GM18508 (cell line): ENCODE measurements around the gene PEMT.

Source experiments
- ATAC-seq: cut with Tn5 transposase; IDR thresholded peaks from one replicate; pipeline ENCODE4 v1.9.1; 2021; ENCODE audit warnings: moderate number of reproducible peaks; ENCODE audit not compliant: insufficient read depth, unreplicated experiment

PEMT gene

DNA sequence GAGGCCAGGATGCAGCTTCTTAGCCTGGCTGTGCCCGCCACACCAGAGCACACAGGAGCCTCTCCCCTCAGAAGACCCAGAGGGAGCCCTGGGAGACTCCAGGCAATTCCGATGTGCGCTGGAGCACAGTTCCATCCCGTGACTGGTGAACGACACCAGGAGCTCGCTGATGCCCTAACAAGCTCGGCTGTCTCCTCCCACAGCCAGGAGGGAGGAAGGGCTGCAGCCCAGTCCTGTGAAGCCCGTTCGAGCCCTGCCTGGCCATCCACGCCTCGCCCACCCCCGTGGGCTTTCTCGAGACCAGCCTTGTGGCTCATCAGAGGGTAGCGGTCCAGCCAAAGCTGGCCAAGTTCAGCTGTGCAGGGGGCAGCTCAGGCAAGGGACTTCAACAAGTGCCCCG lies 73.5 kb downstream of the PEMT start:
- ATAC-seq = no peak

DNA sequence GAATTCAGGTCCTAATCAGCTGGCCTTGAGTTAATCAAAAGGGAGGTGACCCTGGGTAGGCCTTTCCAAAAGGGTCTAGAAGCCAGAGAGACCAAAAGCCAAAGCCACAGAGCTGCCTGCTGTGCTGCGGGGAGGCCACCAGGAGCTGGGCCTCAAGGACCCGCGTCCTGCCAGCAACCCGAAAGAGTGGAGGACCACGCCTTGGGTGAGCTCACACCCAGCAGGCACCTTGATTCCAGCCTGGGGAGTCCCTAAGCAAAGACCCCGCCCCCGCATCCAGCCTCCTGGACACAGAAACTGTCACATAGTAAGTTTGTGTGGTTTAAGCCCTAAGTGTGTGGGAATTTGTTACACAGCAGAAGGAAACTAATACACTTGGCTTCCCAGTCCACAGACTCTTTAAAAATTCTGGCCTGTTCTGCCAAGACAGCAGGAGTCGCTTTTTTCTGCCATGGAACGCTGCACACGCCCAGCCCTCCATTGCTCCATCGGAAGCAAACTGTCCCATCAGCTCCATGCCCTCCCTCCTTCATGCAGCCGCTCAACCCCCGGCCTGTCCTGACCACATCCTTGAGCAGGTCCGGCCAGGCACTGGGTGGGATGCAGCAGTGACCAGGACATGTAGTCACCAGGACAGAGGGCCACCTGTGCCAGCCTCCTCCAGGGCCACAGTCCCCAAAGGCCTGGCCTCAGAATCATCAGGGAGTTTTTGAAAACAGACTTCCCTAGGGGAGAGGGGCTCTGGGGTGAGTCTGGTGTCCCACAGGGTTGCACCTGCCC lies 74.4 kb downstream of the PEMT start:
- ATAC-seq = no peak

DNA sequence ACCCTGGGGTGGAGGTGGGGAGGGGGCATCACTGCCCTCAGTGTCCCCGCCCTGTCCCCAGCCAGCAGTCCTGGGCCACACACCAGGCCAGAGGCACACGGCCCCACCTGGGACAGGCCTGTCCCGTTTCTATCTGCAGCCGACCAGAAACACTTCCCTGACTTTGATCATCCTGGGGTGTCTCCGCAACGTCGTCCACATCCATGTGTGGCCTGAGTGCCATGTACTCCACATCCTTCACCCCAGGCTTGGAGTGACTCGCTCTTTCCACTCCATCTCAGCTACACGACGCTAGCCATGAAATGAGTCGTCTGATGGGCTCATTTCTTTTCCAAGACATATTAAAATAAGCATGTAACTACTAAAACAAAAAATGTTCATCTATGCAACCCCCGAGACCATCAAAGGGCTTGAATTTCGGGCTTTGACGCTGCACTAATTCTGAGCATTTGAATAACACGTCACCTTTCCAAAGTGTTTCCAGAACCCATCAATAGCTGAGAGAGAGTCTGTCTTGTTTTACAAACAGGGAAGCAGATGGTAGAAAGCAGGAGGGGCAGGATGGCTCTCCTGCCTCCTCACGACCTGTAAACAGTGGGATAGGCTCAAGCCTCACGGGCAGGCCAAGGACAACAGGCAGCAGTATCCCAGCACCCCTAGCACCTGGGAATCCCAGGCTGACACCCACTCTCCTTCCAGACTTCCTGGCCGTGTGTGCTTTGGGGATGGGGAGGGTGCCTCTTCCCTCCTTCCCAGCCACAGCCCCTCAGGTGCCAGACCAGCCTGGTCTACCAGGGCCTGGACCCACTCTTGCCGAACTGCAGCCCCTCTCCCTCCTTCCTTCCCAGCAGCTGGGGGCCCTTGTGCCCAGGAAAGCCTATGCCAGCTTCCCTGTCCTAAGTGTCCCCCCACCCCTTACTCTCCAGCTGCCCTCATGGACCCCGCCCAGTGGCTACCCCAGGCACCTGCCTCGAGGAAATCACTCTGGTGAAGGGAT lies 75.3 kb downstream of the PEMT start:
- no peak for ATAC-seq

DNA sequence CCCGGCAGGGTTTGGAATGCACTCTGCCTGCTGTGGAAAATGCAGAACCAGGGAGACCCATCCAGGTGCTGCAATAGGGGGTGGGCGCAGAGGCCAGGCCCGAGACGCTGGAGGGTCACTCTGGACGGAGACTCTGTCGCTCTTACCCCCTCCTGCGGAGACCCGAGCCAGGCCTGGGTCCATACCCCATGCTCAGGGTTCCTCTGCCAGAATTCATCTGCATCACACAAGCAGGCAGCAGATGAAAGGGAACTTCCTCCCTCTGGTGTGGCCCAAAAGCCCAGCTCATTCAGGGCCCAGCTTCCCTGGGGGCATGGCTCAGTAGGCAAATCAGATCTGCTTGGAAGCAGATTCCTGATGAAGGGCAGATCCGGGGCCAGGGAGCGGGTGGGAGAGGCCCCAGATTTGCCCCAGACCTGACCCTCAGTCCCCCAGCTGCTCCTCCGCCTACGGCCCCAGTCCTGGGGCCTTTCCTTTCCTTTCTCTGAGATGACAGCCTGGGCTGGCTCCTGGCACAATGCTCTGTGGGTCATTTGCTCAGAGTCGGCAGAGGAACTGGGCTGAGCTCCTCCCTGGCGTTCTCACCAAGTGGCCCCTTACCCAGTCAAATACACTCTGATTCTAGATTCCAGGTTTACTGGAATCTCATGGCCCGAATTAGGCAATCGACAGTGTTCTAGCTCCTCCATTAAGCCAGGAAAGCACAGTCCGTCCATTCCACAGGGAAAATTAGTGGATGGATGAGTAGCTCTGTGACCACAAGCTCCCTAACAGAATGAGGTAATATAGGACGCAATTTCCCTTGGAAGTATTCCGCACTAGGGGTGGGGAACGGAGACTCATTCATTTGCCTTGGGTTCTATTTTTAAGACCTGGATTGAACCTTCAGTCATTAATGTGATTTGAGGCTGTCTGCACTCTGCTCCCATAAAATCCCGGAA lies 76.2 kb downstream of the PEMT start:
- ATAC-seq = no peak

DNA sequence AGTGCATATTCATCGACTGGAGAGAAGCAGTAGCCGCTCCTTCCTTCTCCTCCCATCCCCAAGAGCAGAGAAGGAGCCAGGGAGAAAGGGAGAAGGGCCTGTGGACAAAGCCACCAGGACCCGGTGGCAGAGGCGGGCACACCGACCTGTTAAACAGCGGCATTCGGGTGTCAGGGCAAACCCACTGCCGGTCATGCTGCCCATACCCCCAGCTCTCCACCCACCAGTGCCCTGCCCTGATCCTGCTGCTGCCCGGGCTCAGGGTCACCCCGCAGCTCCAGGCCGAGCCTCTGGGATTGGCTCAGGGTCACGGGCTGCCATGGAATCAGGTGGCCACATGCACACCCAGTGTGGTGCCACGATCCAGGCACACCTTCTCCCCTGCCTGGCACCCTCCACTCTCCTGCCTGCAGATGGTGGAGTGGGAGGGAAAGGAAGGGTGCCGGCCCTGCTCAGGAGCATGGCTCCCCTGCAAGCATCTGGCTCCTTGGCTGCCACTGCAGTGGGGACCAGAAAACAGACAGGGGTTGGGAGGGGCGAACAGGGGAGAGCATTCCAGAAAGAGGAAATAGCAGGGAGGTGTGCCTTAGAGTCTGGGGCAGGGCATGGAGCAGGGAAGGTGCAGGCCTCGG lies 77.0 kb downstream of the PEMT start:
- ATAC-seq = no peak

DNA sequence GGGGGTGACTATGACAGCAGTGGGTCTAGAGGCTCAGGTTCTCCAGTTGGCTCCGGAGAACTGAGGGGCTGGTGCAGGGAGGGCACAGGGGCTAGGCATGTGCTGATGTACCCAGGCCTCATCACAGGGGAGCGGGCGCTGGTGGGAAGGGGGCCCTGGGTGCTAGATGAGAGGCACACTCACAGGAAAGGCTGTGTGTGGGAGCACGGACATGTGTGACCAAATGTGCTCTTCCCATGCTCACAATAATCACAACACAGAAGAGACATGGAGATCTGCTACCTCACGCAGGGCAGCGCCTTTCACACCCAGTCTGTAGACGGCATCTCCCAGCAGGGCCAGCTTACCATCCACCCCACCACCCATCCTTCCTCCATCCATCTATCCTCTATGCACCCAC lies 77.9 kb downstream of the PEMT start:
- ATAC-seq = no peak

DNA sequence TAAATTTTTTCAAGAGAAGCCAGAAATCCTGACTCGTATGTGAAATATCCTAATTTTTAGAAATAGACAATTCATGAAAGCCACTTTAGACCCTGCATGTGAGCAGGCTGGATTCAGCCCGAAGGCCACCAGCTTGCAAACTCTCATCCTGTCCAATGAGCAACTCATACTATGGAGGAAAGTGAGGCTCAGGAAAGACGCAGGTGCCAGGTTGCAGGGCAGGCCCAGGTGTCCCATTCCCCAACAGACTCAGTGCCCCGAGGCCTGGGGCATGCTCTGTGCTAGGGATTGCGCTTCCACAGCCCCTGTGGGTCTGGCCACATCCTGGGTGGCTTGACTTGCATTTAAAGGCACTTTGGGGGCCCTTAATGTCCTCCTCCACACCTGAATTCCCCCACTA lies 78.6 kb downstream of the PEMT start:
- ATAC-seq = no peak

DNA sequence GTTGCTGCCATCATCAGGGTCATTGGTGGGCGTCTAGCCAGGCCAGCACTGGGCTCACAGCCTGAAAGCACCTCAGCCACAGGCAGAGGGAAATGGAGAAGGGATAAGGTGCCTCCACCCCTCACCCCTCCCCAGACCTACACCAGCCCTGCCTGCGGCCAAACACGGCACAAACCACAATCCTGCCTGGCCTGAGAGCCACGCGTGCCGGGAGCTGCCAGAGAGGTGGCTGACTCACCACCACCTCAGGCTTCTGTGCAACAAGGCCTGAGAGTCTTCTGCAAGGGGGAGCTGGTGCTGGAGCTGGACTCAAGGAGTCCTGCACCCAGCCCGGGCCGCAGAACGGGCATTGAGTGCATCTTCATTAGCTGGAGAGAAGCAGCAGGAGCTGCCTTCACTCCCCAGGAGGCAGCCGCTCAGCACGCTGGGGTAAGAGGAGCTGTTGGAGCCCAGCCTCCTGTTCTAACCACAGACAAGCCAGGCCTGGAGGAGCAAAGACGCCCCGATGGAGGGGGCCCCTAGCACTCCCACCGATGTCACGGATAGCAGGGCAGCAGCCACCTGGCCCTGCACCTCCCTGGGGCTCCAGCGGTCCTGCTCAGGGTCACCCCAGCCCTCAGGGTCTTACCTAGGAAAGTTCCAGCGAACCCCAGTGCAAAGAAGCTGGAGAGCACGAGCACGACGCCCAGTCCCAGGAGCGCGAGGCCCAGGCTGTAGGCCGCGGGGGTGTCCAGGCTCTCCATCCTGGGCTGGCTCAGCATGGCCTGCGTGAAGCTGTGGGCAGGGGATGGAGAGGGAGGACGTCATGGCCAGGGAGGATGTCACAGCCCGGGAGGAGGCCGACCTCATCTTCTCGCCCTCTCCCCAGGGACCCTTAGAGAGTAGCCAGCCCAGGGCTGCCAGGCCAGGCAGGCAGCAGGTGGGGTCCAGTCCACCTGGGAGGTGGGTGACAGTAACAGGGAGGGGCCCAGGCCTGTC lies 79.3 kb downstream of the PEMT start:
- ATAC-seq = no peak

DNA sequence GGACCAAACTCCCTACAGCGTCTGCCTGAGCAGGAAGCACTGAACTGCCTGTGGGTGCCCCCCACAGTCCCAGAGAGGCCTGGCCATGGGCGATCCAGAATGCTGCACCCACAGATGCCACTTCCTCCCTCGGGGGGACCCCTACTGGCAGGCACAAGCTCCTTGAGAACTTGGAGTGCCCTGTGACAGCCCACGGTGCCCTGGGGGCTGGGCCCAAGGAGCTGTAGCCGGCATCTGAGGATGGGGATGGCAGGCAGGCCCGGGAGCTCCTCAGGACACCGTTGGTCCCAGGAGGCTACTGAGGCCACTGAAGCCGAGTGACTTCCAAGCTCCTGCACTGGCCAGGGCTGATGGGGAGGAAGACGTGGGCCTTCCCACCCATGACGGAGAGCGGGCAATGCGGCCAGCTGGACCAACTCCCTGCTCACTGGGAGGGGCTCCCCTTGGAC lies 80.2 kb downstream of the PEMT start:
- no peak for ATAC-seq

DNA sequence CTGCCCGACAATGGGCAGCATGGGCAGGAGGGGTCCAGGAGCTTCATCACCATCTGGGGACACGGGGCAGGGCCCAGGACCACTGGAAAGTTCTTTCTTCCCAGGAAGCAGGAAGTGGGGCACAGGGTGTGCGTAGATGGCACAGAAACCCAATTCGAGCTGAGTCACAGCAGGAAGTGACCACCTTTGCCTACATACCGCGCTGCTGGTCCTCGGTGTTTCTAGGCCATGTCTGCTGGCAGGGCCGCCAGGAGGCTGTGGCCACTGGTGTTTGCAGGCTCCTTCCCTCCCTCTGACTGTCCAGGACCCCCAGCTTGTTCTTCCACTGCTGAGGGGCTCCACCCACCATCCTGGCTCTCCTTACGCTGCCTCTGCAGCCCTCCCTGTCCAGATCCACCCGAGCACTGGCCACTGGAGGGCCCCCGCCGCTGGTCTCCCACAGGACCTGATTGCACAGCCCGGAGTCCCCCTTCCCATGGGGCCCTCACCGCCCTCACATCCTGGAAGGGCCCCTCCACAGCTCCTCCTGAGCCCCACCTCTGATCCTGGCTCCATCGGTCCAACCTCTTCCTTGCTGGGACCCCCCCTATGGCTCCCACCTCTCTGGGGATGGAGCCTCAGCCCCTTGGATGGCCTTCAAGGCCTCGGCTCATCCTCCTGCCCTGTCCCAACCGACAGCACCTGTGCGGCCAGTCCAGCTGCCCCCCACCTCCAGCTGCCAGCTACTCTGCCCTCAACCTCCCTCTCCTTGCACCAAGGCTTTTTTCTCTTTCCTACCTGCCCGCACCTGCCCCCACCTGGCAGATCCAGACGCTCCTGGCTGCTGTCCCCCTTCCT lies 80.8 kb downstream of the PEMT start:
- no peak for ATAC-seq

DNA sequence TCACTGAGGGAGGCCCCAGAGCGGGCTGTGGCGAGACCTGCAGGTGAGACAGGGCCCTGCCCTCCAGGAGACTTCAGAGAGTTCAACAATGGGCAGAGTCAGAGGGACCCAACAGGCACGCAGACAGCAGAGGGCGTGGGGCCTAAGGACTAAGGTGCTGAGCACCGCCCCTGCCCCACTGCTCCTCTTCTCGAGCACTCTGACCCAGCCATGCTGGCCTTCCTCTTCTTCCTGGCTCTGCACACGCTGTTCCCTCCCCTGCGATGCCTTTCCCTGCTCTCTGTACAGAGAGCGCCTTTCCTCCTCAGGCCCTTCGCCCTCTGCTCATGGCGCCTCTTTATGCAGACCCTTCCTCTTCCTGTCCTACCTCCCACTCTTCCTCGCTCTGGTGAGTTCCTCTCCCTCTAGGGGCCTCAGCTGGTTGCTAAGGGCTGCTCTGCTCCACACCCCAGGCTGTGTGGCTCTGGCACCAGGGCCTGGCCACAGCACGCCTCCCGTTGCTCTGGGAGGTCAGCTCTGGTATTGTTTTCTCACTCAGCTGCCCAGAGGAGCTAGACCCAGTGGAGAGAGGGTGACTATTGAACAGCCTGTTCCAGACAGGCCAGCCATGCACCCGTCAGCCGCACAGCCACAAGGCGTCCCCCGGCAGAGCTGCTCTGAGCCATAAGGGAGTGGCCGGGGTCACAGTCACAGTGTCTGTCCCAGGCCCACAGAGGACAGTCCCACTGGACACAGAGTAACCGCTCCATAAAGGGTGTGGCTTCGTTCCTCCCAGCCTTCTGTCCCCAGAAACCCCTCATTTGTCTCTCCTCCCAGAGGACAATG lies 81.7 kb downstream of the PEMT start:
- no peak for ATAC-seq

DNA sequence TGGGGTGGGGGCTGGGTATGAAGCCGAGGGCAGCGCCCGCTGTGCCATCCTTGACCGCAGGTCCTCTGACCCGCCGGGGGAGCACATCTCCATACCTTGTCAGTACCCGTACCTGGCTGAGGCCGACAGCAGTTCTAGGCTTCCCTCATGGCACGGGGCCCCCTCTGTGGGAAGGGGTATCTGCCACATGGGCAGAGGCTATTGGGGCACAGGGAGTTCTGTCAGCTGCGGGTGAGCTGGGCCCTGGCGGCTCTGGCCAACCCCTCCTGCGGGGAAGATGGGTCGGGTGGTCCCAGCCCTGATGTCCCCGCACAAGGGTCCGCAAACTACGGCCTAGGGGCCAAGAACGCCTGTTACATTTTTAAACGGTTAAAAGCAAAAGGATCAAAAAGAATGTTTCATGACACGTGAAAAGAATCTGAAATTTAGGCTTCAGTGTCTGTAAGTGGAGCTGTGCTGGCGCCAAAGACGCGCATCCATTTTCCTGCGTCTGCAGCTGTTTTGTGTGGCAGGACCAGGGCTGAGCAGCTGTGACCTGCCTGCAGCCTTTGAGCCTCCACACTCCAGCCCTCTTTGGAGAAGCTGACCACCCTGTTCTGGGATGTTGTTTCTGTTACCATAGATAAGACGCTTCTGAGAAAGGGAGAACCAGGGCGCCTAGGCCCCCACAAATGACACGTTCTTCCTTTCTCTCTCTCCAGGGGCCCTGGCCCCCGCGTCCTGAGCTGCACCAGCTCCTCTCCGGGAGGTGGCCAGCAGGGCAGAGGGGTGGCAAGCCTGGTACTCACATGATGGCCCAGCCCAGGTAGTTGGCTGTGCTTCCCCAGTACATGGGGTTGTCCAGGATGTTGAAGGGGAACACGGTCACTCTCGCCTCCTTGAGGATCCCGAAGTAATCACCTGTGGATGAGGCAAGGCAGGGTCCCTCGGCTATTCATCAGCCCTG lies 82.6 kb downstream of the PEMT start:
- ATAC-seq = no peak

DNA sequence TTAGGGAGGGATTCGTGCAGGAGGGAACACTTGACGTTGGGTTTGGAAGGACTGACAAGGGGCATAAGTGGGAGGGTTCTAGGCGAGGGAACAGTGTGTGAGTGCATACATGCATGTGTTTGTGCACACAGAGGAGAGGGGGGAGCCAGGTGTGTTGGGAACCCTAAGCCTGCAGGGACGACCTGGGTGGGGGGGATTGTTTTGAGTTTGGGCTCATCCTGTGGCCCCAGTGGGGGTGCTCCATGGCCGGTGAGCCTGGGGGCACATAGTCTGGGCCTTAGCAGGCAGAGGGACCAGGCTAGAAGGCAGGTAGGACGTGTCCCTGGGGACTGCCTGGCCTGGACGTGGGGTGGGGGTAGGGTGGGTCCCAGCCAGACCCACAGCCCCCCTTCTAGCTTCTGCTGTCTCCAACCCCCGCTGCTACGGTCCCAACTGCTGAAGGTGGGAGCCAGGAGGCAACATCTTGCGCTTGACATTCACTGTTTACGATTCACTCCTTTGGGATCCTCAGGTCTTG lies 83.4 kb downstream of the PEMT start:
- ATAC-seq = no peak

DNA sequence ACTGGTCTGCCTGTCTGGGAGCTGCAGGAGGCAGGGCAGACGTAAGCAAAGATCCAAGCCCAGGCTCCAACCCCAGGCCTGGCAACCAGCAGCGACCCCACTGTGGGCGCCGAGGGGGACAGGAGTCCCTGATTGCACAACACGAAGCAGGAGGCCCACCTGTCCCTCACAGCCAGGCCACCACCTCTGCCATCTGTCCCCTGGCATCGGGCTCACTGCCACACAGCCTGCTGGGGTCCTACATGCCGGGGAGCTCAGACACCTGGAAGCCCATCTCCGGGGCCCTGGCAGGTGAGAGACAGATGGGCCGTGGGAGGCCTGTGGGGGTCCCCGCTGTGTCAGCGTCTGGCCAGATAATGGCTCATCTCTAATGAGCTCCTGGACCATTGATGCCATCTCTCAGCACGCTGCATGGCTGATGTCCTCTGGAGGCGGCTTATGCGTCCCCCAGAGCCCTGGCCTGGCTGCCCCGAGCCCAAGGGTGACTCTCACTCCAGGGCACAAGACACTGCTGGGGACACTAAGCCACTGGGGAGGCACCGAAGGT lies 84.0 kb downstream of the PEMT start:
- ATAC-seq = no peak

DNA sequence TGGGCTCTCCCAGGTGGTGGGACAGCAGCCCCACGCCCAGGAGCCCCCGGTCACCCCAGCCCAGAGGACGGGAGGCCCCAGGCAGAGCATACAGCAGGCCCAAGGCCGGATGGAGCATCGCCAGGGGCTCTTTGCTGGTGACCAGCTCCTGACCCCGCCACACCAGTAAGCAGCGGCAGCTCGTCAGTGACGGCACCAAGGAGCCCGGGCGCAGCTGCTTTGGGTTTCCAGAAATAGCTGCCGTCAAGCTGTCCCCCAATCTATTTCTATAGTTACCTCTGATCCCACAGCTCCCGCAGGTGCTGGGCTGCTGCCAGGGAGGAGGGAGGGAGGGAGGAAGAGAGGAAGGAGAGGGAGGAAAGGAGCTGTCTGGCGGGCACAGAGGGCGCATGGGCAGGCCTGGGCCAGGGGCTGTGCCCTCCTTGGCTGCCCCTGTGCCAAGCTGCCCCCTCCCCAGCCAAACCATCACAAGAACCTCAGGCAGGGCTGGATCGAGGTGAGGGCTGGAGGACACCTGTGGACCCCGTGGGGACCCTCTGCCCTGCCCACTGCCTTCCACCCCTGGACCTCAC lies 84.5 kb downstream of the PEMT start:
- no peak for ATAC-seq
